ENCODE data around the gene GCHFR.

Gene GCHFR

DNA sequence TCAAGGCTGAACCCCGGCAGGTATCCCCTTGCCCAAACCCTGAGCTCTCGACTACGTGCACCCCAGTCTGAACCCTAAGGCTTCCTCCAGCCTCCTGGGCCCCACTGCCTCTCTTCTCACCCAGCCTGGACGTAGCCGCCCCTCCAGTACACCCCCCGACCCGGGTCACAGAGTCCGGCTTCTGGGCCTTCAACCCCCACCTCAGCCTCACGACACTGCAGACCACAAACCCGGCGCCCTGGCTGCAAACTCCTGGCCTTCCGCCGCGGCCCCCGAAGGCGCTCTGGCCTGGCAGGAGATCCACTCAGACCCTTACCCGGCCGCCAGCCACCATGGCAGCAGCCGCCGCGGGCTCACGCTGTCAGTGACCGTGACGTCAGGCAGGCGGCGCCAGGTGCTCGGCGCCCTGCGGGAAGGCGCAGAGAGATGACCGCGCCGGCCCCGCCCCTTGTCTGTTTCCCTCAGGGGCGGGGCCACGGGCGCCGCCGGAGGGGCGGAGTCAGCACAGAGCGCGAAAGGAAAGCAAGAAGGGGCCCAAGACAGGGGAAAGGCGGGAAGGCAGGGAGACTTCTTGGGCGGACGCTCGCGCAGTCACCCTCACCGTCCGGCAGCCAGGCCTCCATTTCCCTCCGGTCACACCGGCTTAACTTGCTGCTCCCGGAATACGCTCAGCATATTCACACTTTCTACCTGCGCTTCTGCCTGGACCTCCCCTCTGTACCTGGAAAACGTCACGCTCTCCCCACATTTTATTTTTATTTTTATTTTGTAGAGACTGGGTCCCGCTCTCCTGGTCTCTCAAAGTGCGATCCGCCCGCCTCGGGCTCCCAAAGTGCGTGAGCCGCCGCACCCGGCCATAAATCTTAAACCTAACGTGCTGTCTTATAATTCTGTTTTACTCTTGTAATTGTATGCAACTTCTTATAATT lies 8.7 kb upstream of the GCHFR start, which contains the start of gene RMDN3:
RMDN3 (minus strand) TSS at position 372 of the 929 bp plus-strand sequence. CDS start 471 bp downstream, outside the sequence.
- DNase-seq (ENCODE audit: low read depth in 2 of 3, low spot score in 1 of 3), result peak; percentile 89 to 92 (median 91)

DNA sequence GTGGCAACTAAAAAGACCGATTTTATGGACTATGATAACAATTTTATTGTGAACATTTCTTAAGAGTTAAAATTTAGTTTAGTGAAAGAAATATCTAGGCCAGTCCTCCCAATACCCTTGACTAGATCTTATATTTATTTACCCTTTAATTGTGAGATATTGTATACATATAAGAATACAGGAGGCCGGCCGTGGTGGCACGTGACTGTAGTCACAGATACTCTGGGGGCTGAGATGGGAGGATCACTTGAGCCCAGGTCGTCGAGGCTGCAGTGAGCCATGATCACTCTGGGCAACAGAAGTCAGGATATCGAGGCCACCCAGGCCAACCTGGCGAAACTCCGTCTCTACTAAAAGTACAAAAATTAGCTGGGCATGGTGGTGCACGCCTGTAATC lies 8.1 kb upstream of the GCHFR start:
- DNase-seq (ENCODE audit: low read depth in 2 of 3, low spot score in 1 of 3), result no peak

DNA sequence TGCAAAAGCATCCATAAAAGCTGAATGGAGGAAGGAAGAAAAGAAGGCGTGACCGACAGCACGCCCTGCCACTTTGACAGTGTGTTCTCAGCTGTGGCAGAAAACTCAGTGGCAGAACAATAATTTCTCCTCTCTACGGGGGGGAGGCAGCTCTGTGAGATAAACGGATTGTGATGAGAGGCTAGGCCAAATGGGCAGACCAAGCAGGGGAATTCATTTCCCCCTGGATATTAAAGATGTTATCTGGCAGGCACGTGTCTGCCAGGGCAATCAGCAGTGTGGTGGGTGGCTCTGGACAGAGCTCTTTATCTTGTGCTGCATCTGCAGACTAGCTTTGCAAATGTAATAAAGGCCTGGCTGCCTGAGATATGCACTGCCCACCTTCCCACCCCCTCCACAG lies 6.9 kb upstream of the GCHFR start:
- DNase-seq (ENCODE audit: low read depth in 2 of 3, low spot score in 1 of 3), result no peak

DNA sequence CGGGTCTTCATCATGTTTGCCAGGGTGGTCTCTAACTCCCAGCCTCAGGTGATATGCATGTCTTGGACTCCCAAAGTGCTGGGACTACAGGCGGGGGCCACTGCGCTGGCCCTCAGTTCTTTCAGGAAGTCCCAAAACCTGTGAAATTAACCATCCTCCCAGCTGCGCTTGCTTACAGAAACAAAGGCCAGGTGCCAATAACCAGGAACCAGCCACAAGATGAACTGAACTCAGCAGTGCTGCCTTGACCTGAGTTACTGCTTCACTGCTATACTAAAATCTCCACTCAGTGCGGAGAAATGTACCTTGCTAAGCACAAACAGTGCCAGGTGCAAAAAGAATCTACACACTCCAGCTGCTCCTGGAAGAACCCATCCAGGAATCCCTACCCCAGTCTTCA lies 3.9 kb upstream of the GCHFR start:
- DNase-seq (ENCODE audit: low read depth in 2 of 3, low spot score in 1 of 3), result no peak

DNA sequence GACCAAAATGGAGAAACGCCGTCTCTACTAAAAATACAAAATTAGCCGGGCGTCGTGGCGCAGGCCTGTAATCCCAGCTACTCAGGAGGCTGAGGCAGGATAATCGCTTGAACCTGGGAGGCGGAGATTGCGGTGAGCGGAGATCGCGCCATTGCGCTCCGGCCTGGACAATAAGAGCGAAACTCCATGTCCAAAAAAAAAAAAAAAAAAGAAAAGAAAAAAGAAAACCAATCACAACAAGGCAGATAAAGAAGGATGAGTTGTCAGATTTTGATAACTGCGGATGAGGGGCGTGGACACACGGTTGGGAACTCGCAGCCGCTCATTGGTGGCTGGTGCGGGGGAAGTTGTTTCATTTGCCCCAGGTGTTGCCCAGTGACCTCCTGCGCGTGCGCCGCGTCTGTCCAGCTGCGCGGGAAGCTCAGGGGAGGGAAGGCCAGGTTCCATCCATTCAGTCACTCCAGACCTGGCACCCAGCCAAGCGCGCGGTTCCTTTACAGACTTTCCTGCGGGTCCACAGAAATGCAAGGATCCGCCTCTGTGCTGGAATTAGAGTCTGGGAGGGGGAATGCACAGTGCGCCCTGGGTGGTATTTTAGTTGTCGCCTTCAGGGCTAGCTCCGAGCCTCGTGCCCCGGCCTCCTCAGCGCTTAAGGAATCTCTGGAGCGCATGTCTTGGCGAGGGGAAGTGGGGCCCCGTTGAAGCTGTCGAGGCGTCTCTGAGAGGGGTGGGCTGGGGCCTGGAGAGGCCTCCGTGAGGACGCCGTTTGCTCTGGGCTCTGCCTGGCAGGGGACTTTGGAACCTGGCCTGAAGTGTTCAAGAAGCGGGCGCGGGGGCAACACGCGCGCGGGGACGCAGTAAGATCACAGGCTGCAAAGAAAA lies 708 bp upstream of the GCHFR start:
- peak in 1 of 3 donors; percentile 22 for DNase-seq (ENCODE audit: low read depth in 2 of 3, low spot score in 1 of 3)

DNA sequence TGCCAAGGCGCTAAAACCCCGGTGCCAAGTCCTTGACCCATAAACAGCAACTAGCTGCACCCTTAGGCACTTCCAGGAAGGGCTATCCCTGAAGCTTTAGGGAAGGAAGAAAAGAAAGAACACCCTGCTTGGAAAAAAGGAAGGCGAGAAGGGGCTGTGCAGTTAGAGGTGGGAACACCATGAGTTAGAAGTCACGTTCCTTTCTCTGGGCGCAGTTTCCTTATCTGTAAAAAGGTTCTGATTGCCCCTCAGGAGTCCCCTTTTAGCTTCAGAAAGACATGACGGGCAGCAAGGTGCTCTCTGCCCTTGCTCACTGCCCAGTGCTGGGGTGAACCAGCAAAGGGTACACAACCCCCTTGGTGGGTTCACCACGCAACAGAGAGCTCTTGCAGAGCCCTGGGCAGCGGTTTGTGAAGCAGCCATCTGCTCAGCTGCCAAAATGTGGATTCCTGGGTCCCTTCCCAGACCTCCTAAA lies 798 bp downstream of the GCHFR start:
- DNase-seq (ENCODE audit: low read depth in 2 of 3, low spot score in 1 of 3), result no peak

DNA sequence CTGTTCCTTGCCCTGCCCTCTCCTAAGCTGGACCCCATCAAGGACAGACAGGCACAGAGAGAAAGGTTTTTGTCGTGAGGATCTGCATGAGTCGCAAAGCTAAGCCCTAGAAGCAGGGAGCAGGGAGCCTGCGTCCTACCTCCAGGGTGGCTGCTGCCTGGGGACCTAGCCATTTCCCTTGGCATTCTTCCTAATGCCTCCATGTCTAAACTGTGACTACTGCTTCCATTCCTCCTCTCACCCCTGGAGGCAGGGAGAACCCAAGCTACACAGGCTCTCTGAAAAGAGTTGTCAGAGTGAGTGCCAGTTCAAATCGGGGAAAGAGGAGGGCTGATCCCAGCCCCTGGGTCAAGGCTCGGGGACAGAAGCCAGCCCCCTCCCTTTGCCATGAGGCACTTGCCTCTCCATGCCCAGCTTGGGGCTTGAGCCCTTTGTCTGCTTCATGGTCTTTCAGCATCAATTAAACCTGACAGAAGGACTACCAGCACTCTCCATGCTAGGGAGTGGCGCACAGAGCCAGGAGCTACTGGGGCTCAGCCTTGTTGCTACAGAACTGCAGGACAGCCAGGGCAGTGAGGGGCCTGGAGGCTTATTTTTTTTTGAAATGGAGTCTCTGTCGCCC lies 2.4 kb downstream of the GCHFR start:
- no peak for DNase-seq (ENCODE audit: low read depth in 2 of 3, low spot score in 1 of 3)

DNA sequence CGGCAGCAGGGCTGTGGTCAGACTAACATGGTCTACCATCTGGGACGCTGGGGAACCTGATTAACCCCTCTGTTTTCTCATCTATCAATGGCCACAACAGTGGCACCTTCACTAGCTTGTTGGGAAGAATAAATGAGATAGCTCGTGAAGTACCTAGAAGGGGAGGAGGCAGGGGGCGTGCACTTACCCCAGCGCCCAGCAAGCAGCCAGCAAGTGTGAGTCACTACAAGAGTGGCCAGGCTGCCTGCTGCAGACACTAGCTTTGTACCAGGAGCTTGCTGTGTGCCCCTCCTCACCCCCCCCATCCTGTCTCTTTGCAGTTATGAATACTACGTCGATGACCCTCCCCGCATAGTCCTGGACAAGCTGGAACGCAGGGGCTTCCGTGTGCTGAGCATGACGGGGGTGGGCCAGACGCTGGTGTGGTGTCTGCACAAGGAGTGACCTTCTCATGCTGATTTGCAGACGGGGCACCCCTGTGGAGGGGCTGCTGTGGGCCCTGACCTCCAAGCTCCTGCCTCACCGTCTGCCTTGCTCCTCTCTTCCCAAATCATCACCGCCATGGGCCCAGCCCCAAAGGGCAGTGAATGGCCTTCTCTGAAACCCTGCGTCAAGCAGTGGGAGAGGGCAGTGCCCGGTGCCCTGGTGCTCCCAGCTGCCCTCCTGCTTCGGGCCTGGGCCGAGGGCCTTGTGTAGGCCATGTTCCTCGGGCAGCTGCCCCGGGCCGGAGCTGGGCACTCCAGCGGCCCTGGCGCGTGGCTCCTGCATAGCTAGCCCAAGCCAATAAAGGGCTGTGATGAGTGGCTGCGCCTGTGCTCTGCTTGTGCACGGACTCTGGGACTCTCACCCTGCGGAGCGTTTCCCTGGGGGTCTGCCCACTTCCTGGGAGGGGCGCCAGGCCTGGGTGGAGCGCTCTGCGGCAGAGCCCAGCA lies 3.3 kb downstream of the GCHFR start:
- no peak for DNase-seq (ENCODE audit: low read depth in 2 of 3, low spot score in 1 of 3)

DNA sequence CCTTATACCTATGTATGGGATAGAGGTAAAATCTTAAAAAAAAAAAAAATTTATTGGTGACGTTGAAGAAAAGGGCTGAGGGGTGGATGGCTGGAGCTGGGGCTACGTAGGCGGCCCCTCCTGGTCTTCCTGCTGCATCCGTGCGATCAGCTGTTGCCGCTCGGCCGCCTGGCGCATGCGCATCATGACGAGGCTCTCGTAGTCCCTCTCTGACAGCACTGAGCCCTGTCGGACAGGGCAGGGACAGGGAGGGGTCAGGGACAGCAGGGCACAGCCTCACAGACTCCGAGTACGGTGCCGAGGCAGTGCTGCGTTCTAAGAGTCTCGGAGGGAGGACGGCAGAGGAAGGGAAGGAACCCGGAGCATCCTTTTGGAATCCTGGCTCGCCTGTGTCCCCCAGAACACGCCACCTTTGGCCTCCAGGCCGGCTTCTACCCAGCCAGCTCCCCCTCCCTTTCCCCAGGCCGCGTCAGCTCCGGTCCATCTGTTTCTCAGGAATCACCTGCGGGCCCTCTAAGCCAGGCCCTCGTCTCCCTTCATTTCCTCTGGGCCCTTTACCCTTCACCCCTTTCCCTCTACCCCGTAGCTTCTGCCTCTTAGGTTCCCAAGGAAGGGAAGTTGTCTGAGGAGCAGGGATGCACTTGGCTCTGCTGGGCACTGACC lies 4.1 kb downstream of the GCHFR start:
- no peak for DNase-seq (ENCODE audit: low read depth in 2 of 3, low spot score in 1 of 3)

DNA sequence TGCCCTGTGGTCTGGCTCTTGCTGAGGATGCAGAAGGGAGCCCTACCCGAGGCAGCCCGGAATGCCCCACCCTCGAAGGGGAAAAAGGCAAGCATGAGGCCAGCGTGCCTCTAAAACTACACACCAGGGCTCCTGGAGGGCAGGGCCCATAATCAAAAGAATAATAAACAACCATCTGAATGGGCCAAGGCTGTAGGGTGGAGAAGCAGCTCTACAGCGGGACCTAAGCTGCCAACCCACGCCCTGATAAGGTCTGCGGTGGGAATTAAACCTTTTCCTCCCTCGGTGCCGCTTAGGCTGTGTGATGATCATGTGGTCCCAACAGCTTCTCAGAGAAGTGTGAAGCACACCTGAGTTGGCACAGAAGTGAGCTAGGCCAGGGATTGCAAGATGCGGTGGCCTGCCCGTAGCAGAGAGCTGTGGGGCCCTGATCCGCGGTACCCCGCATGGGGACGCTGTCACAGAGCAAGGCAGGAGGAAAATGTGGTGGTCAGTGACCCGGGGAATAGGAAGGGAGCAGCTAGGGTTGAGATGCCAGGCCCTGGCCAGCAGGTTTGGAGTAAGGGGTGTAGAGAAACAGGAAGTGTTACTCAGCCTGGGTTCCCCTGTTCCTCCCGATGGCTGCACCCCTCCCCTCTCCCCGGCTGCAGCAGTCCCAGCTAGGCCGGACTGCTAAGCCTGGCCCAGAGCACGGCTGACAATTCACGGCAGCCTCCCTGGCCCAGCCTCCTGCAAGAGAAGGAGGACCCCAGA lies 4.8 kb downstream of the GCHFR start:
- no peak for DNase-seq (ENCODE audit: low read depth in 2 of 3, low spot score in 1 of 3)

DNA sequence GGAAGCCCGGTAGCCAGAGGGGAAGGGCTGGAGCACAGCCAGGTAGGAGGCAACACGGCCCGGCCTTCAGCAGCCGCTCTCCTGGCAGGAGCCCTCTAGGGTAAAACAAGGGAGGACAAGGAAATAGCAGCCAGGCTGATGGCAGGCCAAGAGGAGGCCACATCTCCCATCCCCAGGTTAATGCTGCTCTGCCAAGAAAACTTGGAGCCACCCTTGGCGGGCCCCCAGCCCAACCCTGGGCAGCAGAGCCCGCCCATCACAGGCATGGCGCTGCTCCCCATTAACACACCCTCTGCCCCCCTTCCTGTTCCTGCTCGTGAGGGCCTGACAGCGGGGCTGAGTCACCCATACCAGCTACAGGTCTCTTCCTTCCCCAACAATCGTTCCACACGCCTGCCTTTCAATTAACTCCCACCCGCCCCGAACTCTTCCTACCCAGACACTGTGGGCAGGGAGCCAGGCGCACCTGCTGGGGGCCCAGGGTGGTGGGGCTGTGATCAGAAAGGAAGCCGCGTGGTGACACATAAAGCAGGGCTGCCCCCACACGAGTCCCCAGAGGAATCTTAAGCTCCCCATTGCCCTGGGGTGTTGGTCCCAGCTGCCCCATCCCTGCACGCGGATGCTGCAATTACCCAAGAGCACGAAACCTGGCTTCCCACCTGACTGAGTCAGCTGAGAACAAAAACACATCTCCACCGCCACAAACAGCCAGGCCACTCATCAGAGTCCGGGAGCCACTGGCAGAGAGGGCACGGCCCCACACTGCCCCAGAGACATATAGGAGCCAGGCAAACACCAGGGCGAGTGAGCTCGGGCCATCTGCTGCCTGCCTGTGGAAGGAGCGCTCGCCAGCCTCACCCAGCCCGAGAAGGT lies 5.6 kb downstream of the GCHFR start, which contains the start of gene C15orf62:
C15orf62 (plus strand) TSS at position 707 of the 873 bp plus-strand sequence. CDS start 516 bp downstream, outside the sequence.
- peak in 2 of 3 donors; percentile 23 to 44 for DNase-seq (ENCODE audit: low read depth in 2 of 3, low spot score in 1 of 3)

DNA sequence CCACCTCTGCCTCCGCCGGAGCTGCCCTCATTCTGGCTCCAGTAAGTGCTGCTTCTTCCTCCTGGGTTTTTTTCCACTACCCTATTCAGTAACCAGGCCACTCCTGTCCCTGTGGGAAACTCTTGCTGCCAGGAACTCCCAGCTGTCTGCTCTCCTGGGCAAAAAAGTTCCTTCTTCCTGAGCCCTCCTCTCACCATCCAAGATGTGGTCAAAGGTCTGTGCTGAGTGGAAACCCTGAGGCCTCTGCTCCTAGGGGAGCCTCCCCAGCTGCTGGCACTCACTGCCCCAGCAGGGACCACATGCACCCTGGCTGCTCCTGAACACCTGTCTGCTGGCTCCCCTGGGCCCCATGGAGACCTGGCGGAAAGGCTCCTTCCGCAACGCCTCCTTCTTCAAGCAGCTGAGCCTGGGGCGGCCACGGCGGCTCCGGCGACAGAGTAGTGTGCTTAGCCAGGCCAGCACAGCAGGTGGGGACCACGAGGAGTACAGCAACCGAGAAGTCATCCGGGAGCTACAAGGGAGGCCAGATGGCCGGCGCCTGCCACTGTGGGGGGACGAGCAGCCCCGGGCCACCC lies 6.4 kb downstream of the GCHFR start:
- DNase-seq (ENCODE audit: low read depth in 2 of 3, low spot score in 1 of 3), result no peak

DNA sequence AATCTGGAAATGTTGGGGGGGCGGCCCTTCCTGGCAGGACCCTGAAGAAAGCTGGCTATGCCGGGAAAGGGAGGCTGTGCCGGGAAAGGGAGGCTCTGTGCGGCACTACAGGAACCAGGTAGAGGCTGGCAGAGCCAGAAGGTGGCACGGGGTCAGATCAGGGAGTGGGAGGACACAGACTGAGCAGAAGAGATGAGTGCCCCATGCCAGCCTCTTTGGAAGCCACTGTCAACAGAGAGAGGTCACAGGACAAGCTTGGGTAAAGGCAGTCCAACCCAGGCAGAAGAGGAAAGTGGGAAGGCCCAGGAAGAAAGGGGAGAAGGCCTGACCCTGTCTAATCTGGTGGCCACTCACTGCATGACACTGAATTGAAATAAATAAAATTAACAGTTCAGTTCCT lies 7.4 kb downstream of the GCHFR start:
- no peak for DNase-seq (ENCODE audit: low read depth in 2 of 3, low spot score in 1 of 3)

DNA sequence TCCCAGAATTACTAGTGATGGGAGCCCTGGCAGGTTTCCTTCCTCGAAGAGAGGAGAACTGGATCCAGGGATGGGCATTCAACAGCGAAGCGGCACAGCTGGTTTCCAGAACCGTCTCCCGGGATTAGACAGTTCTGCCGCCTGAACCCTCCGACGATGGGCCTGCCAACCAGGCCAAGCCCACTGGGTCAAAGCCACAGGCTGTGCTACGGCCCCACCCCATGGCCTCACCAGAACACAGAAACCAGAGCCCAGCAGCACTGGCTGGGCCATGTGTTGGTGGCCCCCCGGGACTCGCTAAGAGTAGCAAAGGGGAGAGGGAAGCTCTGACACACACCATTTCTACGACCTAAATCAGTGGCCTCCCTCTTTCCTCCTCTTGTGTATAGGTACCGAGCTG lies 8.1 kb downstream of the GCHFR start:
- DNase-seq (ENCODE audit: low read depth in 2 of 3, low spot score in 1 of 3), result no peak

DNA sequence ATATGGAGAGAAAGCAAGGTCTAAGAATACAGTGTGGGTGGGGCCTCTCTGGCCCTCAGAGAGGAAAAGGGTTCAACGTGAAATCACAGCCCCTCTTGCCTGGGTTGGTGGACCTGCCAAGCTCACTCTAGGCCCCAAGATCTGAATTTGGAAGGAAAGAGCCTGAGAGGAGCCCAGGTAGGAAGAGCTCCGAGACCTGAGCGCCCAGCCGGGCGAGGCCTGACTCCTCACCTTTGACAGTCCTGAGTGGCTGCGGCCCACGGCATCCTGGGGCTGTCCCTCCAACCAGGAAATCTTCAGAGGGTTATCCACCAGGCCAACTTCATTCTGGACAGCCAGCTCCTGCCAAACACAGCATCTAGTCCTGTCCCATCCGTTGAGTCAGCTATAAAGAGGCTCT lies 9.6 kb downstream of the GCHFR start:
- DNase-seq (ENCODE audit: low read depth in 2 of 3, low spot score in 1 of 3), result no peak

DNA sequence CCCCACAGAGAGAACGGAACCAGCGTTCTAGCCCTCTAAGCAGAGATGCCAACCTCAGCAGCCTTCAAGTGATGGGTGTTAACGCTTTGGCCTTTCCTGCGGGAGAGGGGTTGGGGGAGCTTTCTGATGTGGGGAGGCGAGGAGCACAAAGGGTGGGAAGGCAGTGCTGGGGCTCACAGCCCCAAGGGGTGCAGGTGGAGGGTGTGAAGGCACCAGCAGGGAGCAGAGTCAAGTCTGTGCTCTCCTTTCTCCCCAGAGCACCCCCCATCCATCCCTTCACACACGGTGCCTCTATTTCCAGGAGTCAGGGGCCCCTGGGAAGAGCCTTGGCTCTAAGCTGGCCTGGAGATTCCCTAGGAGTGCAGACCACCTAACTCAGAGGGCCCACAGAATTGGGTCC lies 10.0 kb downstream of the GCHFR start:
- no peak for DNase-seq (ENCODE audit: low read depth in 2 of 3, low spot score in 1 of 3)

DNA sequence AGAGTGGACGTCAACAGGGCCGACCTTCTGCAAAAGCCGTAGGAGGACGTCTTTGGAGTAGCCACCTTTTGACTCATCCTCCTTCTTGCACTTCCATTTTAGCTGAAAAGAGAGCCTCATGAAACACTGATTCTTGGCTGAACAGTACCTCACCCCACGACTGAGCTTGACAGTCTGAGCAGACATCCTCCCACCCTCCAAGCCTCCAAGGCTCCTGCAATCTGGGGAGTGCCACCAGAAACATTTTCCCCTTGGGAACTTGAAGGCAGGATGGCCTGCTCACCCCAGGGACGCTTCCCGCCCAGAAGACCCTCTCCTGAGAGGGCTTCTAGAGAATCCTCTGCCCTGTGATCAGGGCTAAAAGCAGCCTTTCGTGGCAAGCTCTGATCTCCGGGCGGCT lies 11.1 kb downstream of the GCHFR start:
- no peak for DNase-seq (ENCODE audit: low read depth in 2 of 3, low spot score in 1 of 3)

All from stimulated activated CD4-positive, alpha-beta T cell treated with anti-CD3 and anti-CD28 coated beads, Interleukin-12 subunit alpha, Interleukin-12 subunit beta, amount 100 ng/mL, for 48 hours (primary cell).